H1 (cell line): Measurements from ENCODE around the gene RMDN3. TPM values are rescaled to one million over a fixed set of nuclear protein-coding genes. Genes with fewer than 3 reads are reported as not detected.

Experiments
- CBX8 ChIP-seq: fragments of 300-800, 300-1000 bp; sonication (generic); IDR thresholded peaks from 2 replicates; pipeline ENCODE4 v1.7.1; 2016; ENCODE audit warnings: low read depth, low read length, borderline replicate concordance
- CHD2 ChIP-seq: IDR thresholded peaks from 2 replicates; pipeline ENCODE4 v1.6.1; 2012; ENCODE audit warnings: low read length, improper control_type of control experiment
- KDM1A ChIP-seq: fragments of 200-600, 300-600 bp; sonication (generic); IDR thresholded peaks from 2 replicates; pipeline ENCODE4 v1.7.1; 2016; ENCODE audit warnings: mild to moderate bottlenecking, low read length, borderline replicate concordance
- TAF1 ChIP-seq: IDR thresholded peaks from 2 replicates; pipeline ENCODE4 v1.6.1; 2011; ENCODE audit warnings: mild to moderate bottlenecking, low read depth, low read length
- YY1 ChIP-seq: IDR thresholded peaks from 2 replicates; pipeline ENCODE4 v1.6.1; 2011; ENCODE audit warnings: low read depth, mild to moderate bottlenecking, low read length
- polyA plus RNA-seq, 7 experiments: library from polyadenylated mRNA; depleted of rRNA in 3 of 7; stranded (reverse) in 5 of 7; unstranded in 2 of 7; fragments of >200 nt in 5 of 7; fragments of 200-250 nt in 2 of 7; gene quantifications; 1 replicate in 5 of 7; 2 replicates in 1 of 7; 4 replicates in 1 of 7; pipeline versions ENCODE4 v1.2.1 to v1.2.3, GENCODE V29; 2011 to 2013; ENCODE audit warnings: missing spikeins in 2 of 7, mixed read lengths in 2 of 7
- total RNA-seq: library from RNA; stranded (reverse); fragmentation: NEBNext Ultra II Directional; extraction: Animal tissue kit (Norgen Biotek cat#: 25700); gene quantifications from 2 replicates; pipeline ENCODE4 v1.2.1, GENCODE V29; 2021
- TF ChIP-seq, protein P1 (sequence below): fragments of 300-600 bp; sonication (generic); IDR thresholded peaks from 2 replicates; pipeline ENCODE4 v1.7.1; 2012; ENCODE audit warnings: low read length, moderate library complexity, mild to moderate bottlenecking, inconsistent platforms; ENCODE audit not compliant: insufficient replicate concordance

The RMDN3 gene
- total and polyA plus RNA-seq, 2 of the 8 experiments (the other 6 are each of a cell fraction or from before 2014, with no cell fraction given): 10.8 to 24.1 TPM

DNA sequence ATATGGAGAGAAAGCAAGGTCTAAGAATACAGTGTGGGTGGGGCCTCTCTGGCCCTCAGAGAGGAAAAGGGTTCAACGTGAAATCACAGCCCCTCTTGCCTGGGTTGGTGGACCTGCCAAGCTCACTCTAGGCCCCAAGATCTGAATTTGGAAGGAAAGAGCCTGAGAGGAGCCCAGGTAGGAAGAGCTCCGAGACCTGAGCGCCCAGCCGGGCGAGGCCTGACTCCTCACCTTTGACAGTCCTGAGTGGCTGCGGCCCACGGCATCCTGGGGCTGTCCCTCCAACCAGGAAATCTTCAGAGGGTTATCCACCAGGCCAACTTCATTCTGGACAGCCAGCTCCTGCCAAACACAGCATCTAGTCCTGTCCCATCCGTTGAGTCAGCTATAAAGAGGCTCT, 18.4 kb upstream of the RMDN3 start (continued):
- TF ChIP-seq, protein P1, sequence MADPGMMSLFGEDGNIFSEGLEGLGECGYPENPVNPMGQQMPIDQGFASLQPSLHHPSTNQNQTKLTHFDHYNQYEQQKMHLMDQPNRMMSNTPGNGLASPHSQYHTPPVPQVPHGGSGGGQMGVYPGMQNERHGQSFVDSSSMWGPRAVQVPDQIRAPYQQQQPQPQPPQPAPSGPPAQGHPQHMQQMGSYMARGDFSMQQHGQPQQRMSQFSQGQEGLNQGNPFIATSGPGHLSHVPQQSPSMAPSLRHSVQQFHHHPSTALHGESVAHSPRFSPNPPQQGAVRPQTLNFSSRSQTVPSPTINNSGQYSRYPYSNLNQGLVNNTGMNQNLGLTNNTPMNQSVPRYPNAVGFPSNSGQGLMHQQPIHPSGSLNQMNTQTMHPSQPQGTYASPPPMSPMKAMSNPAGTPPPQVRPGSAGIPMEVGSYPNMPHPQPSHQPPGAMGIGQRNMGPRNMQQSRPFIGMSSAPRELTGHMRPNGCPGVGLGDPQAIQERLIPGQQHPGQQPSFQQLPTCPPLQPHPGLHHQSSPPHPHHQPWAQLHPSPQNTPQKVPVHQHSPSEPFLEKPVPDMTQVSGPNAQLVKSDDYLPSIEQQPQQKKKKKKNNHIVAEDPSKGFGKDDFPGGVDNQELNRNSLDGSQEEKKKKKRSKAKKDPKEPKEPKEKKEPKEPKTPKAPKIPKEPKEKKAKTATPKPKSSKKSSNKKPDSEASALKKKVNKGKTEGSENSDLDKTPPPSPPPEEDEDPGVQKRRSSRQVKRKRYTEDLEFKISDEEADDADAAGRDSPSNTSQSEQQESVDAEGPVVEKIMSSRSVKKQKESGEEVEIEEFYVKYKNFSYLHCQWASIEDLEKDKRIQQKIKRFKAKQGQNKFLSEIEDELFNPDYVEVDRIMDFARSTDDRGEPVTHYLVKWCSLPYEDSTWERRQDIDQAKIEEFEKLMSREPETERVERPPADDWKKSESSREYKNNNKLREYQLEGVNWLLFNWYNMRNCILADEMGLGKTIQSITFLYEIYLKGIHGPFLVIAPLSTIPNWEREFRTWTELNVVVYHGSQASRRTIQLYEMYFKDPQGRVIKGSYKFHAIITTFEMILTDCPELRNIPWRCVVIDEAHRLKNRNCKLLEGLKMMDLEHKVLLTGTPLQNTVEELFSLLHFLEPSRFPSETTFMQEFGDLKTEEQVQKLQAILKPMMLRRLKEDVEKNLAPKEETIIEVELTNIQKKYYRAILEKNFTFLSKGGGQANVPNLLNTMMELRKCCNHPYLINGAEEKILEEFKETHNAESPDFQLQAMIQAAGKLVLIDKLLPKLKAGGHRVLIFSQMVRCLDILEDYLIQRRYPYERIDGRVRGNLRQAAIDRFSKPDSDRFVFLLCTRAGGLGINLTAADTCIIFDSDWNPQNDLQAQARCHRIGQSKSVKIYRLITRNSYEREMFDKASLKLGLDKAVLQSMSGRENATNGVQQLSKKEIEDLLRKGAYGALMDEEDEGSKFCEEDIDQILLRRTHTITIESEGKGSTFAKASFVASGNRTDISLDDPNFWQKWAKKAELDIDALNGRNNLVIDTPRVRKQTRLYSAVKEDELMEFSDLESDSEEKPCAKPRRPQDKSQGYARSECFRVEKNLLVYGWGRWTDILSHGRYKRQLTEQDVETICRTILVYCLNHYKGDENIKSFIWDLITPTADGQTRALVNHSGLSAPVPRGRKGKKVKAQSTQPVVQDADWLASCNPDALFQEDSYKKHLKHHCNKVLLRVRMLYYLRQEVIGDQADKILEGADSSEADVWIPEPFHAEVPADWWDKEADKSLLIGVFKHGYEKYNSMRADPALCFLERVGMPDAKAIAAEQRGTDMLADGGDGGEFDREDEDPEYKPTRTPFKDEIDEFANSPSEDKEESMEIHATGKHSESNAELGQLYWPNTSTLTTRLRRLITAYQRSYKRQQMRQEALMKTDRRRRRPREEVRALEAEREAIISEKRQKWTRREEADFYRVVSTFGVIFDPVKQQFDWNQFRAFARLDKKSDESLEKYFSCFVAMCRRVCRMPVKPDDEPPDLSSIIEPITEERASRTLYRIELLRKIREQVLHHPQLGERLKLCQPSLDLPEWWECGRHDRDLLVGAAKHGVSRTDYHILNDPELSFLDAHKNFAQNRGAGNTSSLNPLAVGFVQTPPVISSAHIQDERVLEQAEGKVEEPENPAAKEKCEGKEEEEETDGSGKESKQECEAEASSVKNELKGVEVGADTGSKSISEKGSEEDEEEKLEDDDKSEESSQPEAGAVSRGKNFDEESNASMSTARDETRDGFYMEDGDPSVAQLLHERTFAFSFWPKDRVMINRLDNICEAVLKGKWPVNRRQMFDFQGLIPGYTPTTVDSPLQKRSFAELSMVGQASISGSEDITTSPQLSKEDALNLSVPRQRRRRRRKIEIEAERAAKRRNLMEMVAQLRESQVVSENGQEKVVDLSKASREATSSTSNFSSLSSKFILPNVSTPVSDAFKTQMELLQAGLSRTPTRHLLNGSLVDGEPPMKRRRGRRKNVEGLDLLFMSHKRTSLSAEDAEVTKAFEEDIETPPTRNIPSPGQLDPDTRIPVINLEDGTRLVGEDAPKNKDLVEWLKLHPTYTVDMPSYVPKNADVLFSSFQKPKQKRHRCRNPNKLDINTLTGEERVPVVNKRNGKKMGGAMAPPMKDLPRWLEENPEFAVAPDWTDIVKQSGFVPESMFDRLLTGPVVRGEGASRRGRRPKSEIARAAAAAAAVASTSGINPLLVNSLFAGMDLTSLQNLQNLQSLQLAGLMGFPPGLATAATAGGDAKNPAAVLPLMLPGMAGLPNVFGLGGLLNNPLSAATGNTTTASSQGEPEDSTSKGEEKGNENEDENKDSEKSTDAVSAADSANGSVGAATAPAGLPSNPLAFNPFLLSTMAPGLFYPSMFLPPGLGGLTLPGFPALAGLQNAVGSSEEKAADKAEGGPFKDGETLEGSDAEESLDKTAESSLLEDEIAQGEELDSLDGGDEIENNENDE: no peak
- TF ChIP-seq CBX8 (no peak), TAF1 (no peak), CHD2 (no peak), YY1 (no peak), KDM1A (no peak)
